Measurements from ENCODE around the gene RASA1.
A peak's percentile ranks its signal among the peaks of the same experiment; 100 is the strongest.
"Not testable (repeated sequence)": the region's sequence is repeated elsewhere in the genome, so short reads cannot be mapped to it uniquely, and the experiment has no call there.

Gene RASA1

DNA sequence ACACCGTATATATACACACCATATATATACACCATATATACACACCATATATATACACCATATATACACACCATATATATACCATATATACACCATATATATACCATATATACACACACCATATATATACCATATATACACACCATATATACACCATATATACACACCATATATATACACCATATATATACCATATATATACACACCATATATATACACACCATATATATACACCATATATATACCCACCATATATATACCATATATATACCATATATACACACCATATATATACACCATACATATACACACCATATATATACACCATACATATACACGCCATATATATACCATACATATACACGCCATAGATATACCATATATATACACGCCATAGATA, 19.6 kb downstream of the RASA1 start:
- not testable (repeated sequence) for DNase-seq

DNA sequence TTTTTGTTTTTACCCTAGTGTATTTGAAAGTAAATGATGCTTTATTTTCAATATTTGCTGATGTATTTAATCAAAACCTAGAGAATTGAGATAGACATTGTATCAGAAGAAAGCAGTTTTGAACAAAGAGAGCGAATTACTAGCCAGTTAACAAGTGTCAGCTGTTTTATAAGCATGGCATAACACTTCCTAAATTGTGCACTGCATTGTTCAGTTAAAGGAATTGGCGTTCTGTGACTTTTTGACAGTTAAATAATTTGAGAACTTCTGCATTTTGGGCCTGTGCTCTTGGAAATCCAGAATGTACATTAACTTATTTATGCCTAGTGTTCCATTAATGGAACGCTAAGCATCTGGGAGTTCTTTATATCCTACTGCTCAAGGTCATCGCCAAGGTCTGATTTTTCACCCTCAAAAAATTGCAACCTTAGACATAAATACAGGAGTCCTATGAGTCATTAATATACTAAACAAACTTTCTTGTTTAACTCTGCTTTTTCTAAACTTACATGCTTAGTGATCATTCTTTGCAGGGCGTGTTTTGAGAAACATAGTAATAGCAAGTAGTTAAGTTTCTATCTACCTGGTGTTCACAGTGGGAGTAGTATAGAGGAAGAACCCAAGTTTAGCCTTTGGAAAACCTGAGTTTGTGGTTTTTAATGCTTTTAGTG, 31.1 kb downstream of the RASA1 start:
- no peak for DNase-seq

DNA sequence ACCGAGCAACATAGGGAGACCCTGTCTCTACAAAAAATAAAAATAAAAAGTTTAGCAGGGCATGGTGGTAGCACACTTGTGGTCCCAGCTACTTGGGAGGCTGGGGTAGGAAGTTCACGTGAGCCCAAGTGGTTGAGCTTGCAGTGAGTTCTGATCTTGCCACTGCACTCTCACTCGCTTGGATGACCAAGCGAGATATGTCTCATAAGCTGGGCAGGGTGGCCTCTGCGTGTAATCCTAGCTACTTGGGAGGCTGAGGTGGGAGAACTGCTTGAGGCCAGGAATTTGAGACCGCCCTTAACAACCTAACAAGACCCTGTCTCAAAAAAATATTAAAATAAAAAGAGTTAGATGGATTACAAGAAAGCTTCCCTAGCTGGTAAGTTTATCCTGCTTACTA, 32.5 kb downstream of the RASA1 start:
- no peak for DNase-seq

DNA sequence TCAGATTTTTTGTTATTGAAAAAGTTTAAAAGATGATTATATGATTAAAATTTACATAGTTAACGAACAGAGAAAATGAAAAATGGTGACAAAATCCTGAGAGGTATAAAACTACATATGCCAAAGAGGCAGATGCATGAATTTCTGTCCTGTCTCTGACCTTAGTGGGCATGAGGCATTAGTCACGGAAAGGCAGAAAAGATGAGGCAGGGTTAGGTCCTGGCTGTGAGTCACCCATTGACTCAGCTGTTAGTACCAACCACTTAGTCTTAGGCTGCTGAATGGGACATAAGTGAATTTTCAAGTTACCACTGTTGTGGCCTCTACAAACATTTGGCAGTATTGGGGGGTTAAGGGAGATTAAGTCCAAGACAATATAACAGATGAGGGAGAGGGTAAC, 33.1 kb downstream of the RASA1 start:
- peak; percentile 6 for DNase-seq

DNA sequence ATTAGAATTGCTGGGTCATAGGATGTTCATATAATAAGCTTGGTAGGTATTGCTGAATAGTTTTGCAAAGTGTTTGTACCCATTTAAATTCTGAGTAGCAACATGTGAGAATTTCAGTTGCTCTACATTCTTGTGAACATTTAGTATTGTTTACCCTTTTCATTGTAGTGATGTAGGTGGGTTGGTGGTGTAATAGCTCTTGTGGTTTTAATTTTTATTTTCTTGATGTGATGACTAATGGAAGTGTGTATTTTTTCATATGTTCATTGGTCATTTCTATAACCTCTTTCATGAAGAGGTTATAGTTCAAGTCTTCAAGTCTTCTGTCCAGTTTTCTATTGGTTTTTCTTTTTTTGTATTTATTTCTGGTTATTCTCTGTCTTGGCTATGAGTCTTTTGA, 34.4 kb downstream of the RASA1 start:
- no peak for DNase-seq

DNA sequence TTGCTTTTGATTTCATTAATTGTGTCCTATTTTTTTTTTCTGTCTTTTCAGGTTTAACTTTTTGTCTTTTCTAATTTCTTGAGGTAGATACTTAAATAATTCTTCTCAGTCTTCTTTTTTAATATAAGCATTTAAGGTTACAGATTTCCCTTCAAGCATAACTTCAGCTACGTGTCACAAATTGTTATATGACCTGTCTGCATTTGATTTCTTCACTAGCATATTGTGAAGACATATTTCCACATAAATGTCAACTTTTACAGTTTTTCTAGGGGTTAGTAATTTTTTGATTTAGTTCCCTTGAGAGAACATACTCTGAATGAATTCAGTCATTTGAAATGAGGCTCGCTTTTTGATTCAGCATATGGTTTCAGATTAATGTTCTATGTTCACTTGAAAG, 35.6 kb downstream of the RASA1 start:
- no peak for DNase-seq

DNA sequence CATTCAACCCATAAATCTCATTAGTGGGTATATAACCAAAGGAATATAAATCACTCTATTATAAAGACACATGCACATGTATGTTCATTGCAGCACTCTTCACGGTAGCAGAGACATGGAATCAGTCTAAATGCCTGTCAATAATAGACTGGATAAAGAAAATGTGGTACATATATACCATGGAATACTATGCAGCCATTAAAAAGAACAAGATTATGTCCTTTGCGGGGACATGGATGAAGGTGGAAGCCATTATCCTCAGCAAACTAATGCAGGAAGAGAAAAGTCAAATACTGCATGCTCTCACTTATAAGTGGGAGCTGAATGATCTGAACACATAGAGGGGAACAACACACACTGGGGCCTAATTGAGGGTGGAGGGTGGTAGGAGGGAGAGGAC, 38.4 kb downstream of the RASA1 start:
- DNase-seq, result not testable (repeated sequence)

DNA sequence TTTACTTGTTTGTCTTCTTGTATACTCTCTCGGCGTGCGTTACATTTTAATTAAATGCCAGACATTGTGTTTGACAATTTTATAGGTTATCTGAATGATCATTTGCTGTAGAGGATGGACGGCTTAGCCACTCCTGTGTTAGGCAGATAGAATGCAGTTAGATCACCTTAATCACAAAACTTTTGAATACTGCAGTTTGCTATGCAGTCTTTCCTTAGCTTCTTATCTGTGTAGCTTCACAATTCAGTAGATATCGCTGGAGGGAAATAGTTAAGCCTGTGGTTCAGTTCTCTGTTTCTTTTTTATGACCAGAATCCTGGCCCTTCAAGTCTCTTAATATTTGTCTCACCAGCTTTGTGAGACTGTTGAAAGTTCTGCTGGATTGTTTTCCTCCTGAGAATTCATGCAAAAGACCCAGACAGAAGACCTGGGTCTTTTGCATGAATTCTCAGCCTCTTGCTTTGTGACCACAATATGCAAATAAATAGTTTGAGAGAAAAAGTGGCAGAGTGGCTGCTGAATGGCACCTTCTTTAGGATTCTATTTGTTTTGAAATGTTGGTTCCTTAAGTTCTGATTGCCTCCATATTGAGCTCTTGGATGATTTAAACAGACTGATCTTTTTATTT, 40.2 kb downstream of the RASA1 start:
- no peak for DNase-seq

DNA sequence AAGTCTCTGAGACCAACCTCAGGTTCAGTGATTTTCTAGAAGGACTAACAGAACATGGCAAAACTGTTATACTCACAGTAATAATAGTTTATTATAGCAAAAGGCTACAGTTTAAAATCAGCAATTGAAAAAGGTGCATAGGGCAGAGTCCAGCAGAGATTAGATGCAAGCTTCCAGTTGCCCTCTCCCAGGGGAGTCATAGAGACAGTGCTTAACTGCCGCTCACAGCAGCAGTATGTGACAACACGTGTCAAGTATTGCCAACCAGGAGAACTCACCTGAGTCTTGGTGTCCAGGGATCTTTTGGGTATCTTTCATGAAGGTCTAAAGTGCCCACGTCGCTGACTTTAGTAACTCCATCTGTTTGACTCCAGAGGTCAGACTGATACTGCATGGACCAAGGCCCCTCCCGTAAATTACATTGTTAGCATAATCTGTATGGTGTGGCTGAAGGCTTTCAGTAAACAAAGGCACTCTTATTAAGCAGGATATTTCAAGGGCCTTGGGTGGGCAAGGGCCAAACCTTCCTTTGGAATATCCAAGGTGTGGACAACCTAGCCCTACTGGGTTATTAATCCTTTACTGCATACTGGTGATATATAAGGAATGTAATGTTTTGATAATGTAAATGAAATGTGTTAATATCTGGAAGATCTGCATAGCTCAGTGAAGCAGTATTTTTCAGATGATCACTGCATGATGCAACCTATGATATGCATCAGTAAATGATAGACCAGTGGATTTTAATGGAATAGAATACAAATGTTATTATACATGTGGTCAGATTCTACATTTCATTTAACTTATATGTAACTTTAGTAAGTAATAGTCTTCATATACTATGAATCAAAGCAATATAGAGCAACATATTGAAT, 44.0 kb downstream of the RASA1 start:
- no peak for DNase-seq

DNA sequence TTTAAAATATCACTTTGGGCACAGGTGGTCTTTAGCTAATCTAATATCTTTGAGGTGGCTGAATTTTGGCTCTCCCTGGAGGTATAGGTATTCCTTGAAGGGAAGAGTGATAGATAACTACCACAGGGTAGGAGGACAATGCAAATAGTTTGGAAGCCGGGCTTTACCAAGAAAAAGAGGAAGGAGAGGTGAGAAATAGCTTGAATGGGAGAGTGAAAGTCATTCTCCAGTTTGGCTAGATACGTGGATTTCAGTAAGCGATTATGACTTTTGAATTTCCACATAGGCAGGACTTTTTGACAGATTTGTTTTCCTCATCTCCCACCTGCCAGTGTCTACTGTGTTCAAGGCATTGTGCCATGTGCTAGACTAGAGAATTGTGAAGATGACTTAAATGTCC, 45.5 kb downstream of the RASA1 start:
- DNase-seq, result no peak

DNA sequence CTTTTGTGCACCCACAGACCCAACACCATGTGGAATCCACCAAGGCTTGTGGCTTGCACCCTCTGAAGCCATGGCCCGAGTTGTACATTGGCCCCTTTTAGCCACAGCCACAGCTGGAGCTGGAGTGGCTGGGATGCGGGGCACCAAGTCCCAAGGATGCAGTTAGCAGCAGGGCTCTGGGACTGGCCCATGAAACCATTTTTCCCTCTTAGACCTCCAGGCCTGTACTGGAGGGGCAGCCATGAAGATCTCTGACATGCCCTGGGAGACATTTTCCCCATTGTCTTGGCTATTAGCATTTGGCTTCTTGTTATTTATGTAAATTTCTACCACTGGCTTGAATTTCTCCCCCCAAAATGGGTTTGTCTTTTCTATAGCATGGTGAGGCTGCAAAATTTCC, 51.8 kb downstream of the RASA1 start:
- no peak for DNase-seq

DNA sequence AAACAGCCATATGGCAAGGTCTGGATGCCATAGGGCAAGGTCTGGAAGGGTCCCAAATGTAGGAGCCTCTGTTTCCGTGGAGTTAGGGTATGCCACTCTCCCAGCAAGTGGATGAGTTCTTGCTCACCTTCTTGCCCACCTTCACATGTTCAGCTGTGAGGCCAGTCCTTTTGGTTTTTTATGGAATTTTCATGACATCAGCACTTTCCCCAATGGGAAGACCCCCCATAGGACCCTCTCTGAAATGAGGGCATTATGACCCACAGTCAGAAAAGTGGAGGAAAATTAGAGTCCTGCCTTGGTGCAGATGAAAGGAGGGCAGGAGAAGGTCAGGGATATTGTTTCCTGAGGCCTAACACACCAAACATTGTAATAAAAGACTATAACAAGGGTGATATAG, 53.9 kb downstream of the RASA1 start:
- no peak for DNase-seq

DNA sequence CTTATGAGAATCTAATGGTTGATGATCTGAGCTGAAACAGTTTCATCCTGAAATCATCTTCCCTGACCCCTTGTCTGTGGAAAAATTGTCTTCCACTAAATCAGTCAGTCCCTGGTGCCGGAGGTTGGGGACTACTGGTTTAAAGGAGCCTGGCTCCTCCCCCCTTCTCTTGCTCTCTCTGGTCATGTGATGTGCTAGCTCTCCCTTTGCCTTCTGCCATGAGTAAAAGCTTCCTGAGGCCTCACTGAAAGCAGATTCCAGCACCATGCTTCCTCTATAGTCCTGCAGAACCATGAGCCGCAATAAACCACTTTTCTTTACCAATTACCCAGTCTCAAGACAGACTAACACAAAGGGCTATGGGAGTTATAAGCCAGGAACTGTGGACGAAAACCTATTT, 54.7 kb downstream of the RASA1 start:
- no peak for DNase-seq

DNA sequence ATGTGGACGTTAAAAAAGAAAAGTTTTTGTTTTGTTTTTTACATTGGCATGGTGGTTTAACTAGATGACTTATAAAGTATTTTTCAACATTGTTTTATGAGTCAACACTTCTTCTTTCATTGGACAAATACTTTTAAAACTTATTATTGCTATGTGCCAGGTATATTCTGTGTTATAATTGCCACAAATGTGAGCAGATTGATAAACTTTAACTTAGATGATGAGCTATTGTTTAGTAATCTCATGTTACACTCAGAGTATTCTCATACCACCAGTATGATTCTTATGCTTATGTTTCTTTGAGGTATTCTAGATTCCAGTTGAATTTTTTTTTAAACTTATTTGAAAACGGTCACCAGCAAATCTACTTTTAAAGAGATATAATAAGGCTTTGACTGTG, 60.3 kb downstream of the RASA1 start:
- DNase-seq, result no peak

DNA sequence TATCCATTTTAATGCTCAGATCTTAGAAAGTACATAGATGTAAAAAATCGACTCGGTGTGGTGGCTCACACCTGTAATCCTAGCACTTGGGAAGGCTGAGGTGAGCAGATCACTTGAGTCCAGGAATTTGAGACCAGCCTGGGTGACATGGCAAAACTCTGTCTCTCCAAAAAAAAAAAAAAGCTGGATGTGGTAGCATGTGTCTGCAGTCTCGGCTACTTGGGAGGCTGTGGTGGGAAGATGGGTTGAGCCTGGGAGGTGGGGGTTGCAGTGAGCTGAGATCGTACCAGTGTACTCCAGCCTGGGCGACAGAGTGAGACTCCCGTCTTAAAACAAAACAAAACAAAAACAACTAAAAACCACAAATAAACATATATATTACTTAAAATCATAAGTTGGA, 61.4 kb downstream of the RASA1 start:
- DNase-seq, result no peak

DNA sequence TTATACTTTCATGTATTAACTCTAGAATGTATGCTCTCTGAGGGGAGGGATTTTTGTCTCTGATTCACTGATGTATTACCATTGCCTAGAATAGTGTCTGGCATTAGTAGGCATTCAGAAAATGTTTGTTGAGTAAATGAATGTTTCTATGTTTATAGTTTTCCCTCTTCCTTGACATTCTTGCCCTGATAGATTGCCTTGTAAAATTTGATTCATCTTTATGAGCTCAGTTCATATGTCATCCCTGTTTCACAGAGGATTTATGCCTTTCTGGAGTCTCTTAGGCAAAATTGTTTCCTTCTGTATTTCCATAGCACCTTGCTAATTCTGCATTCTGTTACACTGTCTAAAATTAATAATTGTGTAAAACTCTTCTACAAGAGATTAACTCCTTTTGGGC, 72.3 kb downstream of the RASA1 start:
- DNase-seq, result no peak

DNA sequence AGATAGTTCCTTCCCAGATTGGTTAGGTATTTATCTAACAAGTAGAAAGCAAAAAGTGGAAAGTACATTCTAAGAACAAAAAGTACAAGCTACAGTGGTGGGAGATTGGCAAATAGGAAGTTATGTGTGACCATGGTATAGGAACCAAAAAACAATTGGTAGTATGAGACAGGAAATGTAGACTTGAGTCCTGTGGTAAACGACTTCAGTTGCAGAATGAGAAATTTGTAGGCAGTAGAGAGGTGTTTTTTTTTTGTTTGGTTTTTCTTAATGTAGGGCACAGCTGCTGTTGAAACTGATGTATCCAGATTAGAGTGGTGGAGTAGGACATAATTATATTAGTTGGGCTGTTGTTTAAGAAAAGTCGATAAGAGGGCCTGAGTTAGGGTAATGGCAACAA, 73.0 kb downstream of the RASA1 start:
- no peak for DNase-seq

DNA sequence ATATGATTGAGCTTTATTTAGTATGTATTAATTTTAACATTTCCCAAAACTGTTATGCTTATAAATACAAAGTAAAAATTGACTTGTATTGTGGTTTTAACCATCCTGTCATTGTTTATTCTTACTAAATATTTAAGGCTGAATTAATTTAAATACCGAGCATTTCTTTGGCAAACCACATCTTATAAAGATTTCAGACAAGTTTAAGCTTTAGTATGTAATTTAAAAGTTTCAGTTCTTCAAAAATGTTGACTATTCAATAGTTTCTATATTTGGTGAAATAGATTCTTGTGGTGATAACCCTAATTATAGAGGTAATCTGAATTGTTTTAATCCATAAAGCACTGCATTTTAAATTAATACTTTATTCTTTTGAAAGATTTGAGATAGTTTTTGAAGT, 79.6 kb downstream of the RASA1 start:
- no peak for DNase-seq

DNA sequence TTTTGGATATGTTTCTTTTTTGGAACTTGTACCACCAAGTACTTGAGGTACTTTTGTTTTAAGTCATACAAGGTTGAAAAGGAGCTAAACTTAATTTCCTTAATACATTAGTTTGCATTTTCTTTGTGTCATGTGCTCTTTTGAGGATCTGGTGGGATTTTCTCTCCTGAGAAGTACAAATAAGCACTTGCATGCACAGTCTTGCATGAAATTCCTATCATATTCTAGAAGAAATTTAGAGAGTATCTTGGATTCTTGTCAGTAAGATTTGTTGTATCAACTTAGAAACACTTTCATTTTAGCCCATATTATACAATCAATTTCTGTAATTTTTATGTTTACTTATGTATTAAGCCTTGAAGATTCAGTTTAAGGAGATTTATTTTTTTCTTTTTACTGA, 80.2 kb downstream of the RASA1 start:
- no peak for DNase-seq

DNA sequence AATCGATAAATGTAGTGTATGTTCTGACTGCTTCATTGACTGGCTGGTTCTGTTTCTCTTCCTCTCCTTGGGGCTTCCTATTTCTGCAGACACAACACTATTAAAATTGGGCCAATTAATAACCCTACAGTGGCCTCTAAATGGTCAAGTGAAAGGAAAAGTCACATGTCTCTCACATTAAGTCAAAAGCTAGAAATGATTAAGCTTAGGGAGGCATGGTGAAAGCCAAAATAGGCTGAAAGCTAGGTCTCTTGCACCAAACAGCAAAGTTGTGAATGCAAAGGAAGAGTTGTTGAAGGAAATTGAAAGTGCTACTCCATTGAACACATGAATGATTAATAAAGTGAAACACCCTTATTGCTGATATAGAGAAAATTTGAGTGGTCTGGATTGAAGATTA, 86.8 kb downstream of the RASA1 start:
- no peak for DNase-seq

DNA sequence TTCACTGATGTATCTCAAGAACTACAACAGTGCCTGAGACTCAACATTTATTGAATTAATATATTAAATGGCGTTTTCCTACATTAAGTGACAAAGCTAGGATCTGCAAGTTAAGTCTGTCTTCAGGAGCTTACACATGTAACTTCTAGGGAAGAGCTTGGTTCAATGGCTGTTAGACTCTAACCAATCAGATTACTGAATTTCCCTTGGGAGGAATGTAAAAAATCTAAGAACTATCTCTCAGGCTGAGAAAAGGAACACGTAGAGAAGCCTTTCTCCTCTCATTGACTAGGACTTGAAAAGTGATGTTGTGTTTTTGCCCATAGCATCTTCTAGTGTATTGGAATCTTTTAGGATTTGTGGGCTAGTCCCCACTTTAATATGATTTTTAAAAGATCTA, 91.4 kb downstream of the RASA1 start:
- no peak for DNase-seq

DNA sequence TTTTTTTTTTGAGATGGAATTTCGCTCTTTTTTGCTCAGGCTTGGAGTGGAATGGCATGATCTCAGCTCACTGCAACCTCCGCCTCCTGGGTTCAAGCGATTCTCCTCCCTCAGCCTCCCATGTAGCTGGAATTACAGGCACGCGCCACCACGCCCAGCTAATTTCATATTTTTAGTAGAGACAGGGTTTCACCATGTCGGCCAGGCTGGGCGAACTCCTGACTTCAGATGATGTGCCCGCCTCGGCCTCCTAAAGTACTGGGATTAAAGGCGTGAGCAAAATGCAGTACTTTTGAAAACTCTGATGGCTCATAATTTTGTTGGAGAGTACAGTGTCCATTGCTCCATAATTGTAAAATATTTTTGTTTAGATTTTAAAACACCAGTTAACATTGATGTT, 92.4 kb downstream of the RASA1 start:
- DNase-seq, result no peak

DNA sequence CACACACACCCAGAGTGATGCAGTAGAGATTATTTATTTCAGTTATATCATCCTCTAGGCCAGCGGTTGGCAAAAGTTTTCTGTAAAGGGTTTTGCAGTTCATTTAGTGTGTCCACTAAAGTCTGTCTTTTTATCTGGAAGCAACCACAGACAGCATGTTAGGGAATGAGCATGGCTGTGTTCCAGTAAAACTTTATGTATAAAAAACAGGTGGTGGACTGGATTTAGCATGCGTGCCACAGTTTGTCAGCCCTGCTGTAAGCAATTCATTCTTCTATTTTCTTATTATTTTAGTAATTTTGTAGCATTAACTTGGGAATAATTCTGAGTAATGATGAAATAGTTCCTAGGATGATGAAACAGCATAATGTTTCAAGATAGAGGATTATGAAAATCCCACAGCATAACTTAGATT, 93.4 kb downstream of the RASA1 start:
- no peak for DNase-seq

DNA sequence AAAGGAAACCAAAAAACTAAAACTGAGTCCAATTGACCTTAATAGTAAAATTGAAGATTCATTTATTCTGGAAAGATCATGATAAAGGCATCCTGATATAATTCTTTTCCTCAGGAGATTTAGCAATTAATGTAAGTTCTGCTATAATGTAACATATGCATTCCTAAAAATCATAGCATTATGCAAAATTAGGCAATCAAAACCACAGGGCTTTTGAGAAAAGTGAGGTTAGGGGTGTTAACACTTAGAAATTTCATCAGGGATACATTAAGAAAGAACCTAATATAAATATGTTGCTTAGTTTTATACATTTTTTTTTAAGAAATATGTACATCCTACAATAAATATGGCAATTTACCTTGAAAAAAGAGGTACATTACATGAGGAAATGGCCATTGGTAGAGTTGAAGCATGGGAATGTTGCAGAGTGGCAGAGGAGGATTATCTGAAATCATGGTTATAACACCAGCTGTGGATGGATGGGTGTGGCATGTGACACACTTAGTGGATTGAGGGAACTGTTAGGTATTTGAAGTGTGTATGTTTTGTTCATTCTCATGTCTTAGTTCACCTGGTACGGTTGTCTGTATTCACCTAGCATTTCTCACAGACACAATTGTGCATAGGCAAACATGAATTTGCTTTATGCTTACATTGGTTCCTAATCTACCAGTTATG, 94.0 kb downstream of the RASA1 start:
- DNase-seq, result no peak
